Prostate gland (tissue), 2 donors: Measurements from ENCODE around the gene MAMSTR. TPM values are rescaled to one million over a fixed set of nuclear protein-coding genes. Genes with fewer than 3 reads are reported as not detected.

Experiments
- DNase-seq: peaks from one replicate; pipeline ENCODE4 v3.0.0-alpha.2; 2019; ENCODE audit warnings: low spot score
- H3K27ac ChIP-seq, 2 donors: fragments of 200-600 bp; sonication (generic); 2 replicates each; pipeline ENCODE4 v1.5.1; 2017 to 2019
- H3K27me3 ChIP-seq: fragments of 200-600 bp; sonication (generic); replicated peaks from 2 replicates; pipeline ENCODE4 v1.5.1; 2019; ENCODE audit not compliant: insufficient read depth
- H3K36me3 ChIP-seq, 2 donors: fragments of 200-600 bp; sonication (generic); 1 replicate in 1 of 2; 2 replicates in 1 of 2; pipeline versions ENCODE4 v1.5.1 to v1.8.1; 2017 to 2019
- H3K4me1 ChIP-seq: fragments of 200-600 bp; sonication (generic); replicated peaks from 2 replicates; pipeline ENCODE4 v1.5.1; 2019
- H3K4me3 ChIP-seq, 2 donors: fragments of 200-600 bp; sonication (generic); 2 replicates each; pipeline ENCODE4 v1.5.1; 2017 to 2019
- H3K9me3 ChIP-seq: fragments of 200-600 bp; sonication (generic); 2 replicates; pipeline ENCODE4 v1.5.1; 2017
- CTCF ChIP-seq, 4 experiments: fragments of 200-600 bp in 2 of 4; fragments of 450-650 bp in 2 of 4; sonication (generic) in 2 of 4; IDR thresholded peaks; 1 replicate in 3 of 4; 2 replicates in 1 of 4; pipeline ENCODE4 v1.5.1; 2016 to 2019; ENCODE audit warnings: antibody characterized with exemption in 4 of 4, mild to moderate bottlenecking in 2 of 4, moderate library complexity in 2 of 4
- POLR2A ChIP-seq: fragments of 450-650 bp; IDR thresholded peaks from one replicate; pipeline ENCODE4 v1.6.1; 2016; ENCODE audit warnings: antibody characterized with exemption, mild to moderate bottlenecking
- POLR2AphosphoS5 ChIP-seq: sonication (generic); formaldehyde crosslinking; IDR thresholded peaks from one replicate; pipeline ENCODE4 v1.6.1; 2017; ENCODE audit warnings: antibody characterized with exemption
- WGBS: methylation state at CpG from one replicate; pipeline ENCODE4 v1.1.5; 2018; 5-methylcytosine and 5-hydroxymethylcytosine counted together
- intact Hi-C: fragments of 100-400 bp; cut with DNase I; formaldehyde crosslinking; loops from one replicate; pipeline ENCODE4 v1.14.2; 2022
- total RNA-seq, 2 donors: library from RNA; depleted of rRNA; stranded (reverse); fragments of >200 nt; gene quantifications; one replicate each; pipeline ENCODE4 v1.1.0, GENCODE V29; 2016

MAMSTR gene
- total RNA-seq, 2 donors from 2014 or later = 2.6 to 13.9 TPM

DNA sequence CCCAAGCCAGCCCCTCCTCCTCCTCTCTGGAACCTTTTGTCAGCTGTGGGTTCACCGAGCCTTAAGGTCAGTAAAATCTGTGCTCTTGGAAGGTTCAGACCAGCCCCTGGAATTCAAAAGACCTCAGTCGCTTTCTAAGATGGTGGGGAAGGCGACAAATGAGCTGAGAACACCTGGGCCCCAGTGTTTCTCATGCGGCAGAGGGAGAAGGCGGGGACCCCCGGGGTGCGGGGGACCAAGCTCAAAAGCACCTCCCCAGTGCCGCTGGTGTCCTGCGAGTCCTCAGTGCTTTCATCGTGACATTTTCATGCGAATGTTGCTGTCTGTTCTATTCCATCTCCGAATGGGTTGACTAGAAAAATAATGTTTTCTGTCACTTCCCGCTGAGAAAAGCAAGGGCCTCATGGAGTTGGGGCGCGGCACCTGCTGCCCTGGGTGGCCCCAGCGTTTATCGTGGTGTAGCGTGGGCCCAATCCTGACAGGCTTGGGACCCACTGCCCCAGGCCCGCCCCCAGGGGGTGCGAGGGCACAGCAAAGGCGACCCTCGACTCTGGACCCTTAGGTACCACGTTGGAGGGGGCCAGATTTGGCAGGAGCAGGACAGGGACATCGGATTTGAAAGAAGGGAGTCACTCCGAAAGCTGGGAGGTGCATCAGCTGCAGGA is 46.0 kb downstream of the MAMSTR start:
- Histone ChIP-seq H3K9me3 (no peaks in the 10 kb centered on the region), H3K4me3 (no peak overlapping the region), H3K4me1 (no peaks in the 10 kb centered on the region), H3K27ac (no peak overlapping the region), H3K27me3 (no peaks in the 10 kb centered on the region), H3K36me3 (no peaks in the 10 kb centered on the region)
- TF ChIP-seq POLR2A = no peak
- no peak for TF ChIP-seq POLR2AphosphoS5
- no peak for TF ChIP-seq CTCF (IDR thresholded peaks at IDR 0.05)
- 81% methylated on average over 25 of the region's 25 CpGs for WGBS
- intact Hi-C loops = loop anchor here (10.0 kb wide), 1 partner anchor 61 kb away; no protein-coding TSS in a partner anchor
- DNase-seq = no peak

GRCh38 chr19:48672994-48673393 is 46.5 kb downstream of the MAMSTR start, which contains the start of gene NTN5:
Gene NTN5, minus strand, starts transcription at chr19:48673017. Its CDS starts 2,031 bp downstream, at chr19:48670986.
- Histone ChIP-seq H3K4me3 (no peak within 1 kb of the TSS), H3K36me3 (no peaks in the 10 kb centered on the region), H3K27me3 (no peaks in the 10 kb centered on the region), H3K9me3 (no peaks in the 10 kb centered on the region), H3K27ac (no peak within 1 kb of the TSS), H3K4me1 (no peaks in the 10 kb centered on the region)
- 75% methylated on average over 25 of the region's 25 CpGs for WGBS
- no peak for TF ChIP-seq POLR2A
- no peak for TF ChIP-seq CTCF (IDR thresholded peaks at IDR 0.05)
- no peak for TF ChIP-seq POLR2AphosphoS5
- no peak for DNase-seq
- intact Hi-C loops = loop anchor here (10.0 kb wide), 1 partner anchor 62 kb away; no protein-coding TSS in a partner anchor

GRCh38 chr19:48671446-48671995 is 48.0 kb downstream of the MAMSTR start:
- Histone ChIP-seq H3K4me1 (no peaks in the 10 kb centered on the region), H3K27me3 (no peaks in the 10 kb centered on the region), H3K36me3 (no peaks in the 10 kb centered on the region), H3K4me3 (no peak overlapping the region), H3K27ac (no peak overlapping the region), H3K9me3 (no peaks in the 10 kb centered on the region)
- intact Hi-C loops = loop anchor here (10.0 kb wide), 1 partner anchor 63 kb away; no protein-coding TSS in a partner anchor
- DNase-seq = no peak
- WGBS = 78% methylated on average over 8 of the region's 10 CpGs
- TF ChIP-seq POLR2A = no peak
- TF ChIP-seq CTCF (IDR thresholded peaks at IDR 0.05) = no peak
- TF ChIP-seq POLR2AphosphoS5 = no peak

DNA sequence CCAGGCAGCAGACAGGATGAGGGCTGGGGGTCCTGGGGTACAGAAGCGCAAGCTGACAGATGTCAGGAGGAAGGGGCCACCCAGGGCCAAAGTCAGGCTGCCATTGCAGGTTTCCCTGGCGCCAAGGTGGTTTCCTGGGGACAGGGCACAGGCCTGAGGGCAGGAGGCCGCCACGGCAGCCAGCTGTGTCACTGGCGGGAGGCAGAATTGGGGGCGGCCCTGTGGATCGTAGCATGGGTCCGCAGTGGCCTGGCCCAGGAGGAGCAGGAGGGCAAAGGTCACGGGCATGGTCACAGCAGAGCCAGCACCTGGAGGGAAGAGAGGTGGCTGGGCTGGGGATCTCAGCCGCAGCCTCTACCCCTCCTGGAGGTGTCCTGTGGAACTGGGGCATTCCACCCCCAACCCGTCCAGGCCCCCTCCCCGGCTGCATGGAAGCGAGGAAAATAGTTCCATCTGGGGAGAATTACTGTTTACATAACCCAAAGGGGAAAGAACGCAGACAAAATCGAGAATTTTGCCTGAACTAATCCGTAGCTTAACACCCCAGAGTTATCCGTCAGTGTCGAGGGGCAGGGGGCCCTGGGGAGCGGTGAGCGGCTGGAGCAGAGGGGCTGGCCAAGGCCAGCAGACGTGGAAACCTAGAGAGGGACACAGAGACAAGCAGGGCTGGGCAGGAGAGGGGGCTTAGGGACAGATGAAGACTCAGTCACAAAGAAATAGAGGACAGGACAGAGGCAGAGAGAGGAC is 48.7 kb downstream of the MAMSTR start:
- Histone ChIP-seq H3K27me3 (no peaks in the 10 kb centered on the region), H3K4me1 (no peaks in the 10 kb centered on the region), H3K9me3 (no peaks in the 10 kb centered on the region), H3K4me3 (no peak overlapping the region), H3K36me3 (no peaks in the 10 kb centered on the region), H3K27ac (no peak overlapping the region)
- DNase-seq = no peak
- intact Hi-C loops = loop anchor here (10.0 kb wide), 1 partner anchor 64 kb away; no protein-coding TSS in a partner anchor
- WGBS = 81% methylated on average over 21 of the region's 21 CpGs
- TF ChIP-seq CTCF (IDR thresholded peaks at IDR 0.05) (no peak), POLR2AphosphoS5 (no peak), POLR2A (no peak)
